ENCODE results near the gene ANKRD29. TPM values are rescaled to one million over a fixed set of nuclear protein-coding genes. Genes with fewer than 3 reads are reported as not detected.
A peak's percentile ranks its signal among the peaks of the same experiment; 100 is the strongest.

Gene ANKRD29
- total and polyA plus RNA-seq, 12 donors = 5.3 to 24.9 (median 9.7) TPM

- no peaks in the 10 kb centered on the region for H3K9me3 ChIP-seq (replicated peaks in 1 of 3)
- H3K4me1 ChIP-seq (replicated peaks in 1 of 2) = no peaks in the 10 kb centered on the region
- intact Hi-C loops (cut with DNase I) = loop anchor here in 1 of 2 donors (10.0 kb wide), 1 partner anchor 187 kb away; no protein-coding TSS in a partner anchor
- WGBS, 4 donors = 62 to 73% (median 71%) methylated on average over 2 to 3 of the region's 3 CpGs
- no peaks in the 10 kb centered on the region for H3K27me3 ChIP-seq
- DNase-seq = no peak
- H3K27ac ChIP-seq = no peak overlapping the region
- TF ChIP-seq, protein P1, sequence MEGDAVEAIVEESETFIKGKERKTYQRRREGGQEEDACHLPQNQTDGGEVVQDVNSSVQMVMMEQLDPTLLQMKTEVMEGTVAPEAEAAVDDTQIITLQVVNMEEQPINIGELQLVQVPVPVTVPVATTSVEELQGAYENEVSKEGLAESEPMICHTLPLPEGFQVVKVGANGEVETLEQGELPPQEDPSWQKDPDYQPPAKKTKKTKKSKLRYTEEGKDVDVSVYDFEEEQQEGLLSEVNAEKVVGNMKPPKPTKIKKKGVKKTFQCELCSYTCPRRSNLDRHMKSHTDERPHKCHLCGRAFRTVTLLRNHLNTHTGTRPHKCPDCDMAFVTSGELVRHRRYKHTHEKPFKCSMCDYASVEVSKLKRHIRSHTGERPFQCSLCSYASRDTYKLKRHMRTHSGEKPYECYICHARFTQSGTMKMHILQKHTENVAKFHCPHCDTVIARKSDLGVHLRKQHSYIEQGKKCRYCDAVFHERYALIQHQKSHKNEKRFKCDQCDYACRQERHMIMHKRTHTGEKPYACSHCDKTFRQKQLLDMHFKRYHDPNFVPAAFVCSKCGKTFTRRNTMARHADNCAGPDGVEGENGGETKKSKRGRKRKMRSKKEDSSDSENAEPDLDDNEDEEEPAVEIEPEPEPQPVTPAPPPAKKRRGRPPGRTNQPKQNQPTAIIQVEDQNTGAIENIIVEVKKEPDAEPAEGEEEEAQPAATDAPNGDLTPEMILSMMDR (IDR thresholded peaks at IDR 0.05) = no peak
- no peak for TF ChIP-seq POLR2A (IDR thresholded peaks at IDR 0.05)
- no peaks in the 10 kb centered on the region for H3K36me3 ChIP-seq (replicated peaks in 1 of 2)
- H3K4me3 ChIP-seq = no peak overlapping the region
These were observed 35.4 kb downstream of the ANKRD29 start for GRCh38 chr18:23627321-23627720.

DNA sequence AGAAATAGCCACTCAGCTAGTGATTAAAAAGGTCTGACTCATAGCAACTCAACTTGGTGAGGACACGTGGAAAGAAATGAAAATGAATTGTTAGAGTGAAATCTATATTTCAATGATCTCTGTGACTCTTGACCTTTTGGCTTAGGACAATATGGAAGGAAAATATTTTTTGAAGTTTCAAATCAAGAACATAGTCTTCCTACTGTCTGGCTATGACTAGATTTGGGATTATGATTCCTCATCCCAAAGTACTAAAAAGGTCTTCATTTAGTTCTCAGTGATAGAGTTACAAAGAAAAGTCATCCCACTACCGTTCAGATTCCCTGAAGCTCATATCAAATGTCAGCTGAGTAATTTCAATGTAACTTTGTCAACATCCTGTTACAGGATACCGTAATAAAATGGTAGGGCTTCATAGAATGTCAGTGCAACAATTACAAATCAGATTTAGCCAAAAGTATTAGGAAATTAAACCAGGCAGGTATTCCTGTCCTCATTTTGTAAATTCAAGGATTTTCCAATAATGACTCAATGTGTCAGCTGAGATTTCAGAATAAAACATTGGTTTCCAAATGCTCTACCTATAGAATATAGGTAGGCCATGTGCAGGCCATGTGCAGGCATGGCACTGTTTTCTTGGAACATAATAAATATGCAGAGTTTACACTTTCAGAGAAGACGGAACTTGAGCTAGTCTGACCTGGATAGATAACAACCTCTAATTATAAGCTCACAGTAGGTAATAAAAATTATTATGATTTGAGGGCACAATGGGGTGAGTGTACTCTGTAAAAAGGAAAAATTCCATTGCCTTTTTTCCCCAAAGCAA, 36.0 kb downstream of the ANKRD29 start:
- Histone ChIP-seq H3K27me3 (no peaks in the 10 kb centered on the region), H3K36me3 (replicated peaks in 1 of 2) (no peaks in the 10 kb centered on the region), H3K27ac (no peak overlapping the region), H3K4me1 (replicated peaks in 1 of 2) (no peaks in the 10 kb centered on the region), H3K9me3 (replicated peaks in 1 of 3) (no peaks in the 10 kb centered on the region), H3K4me3 (no peak overlapping the region)
- WGBS, 4 donors = 39 to 49% (median 46%) methylated on average over 4 of the region's 4 CpGs
- intact Hi-C loops (cut with DNase I) = loop anchor here in 1 of 2 donors (10.0 kb wide), 1 partner anchor 188 kb away; no protein-coding TSS in a partner anchor
- TF ChIP-seq, protein P1 (IDR thresholded peaks at IDR 0.05) = no peak
- TF ChIP-seq POLR2A (IDR thresholded peaks at IDR 0.05) = no peak
- DNase-seq = no peak

DNA sequence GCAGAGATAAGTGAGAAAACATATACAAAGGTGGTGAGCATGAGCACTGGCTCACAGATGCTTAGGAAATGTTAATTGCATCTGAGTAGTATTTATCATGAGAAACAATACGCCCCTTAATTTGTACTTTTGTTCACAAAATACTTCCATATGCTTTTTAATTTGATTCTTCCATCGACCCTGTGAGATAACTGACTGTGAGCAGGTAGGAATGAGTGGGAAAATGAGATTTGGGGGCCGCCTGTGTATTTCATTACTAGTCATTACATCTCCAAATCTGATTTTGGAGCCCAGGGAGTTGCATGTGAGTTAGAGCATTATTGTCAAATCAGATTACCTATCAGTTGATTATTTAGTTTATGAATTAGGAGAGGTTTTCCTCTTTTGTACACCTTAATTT, 39.7 kb downstream of the ANKRD29 start:
- 69 to 84% (median 76%) methylated on average over 3 of the region's 3 CpGs for WGBS, 4 donors
- peaks cover 4 to 8% of the 10 kb centered on the region in 2 donors for H3K4me1 ChIP-seq (replicated peaks in 1 of 2)
- no peaks in the 10 kb centered on the region for H3K9me3 ChIP-seq (replicated peaks in 1 of 3)
- intact Hi-C loops (cut with DNase I) = loop anchor here (5.0 to 10.0 kb wide), 5 partner anchors 74 to 294 kb away; no protein-coding TSS in a partner anchor
- no peak for DNase-seq
- no peak overlapping the region for H3K4me3 ChIP-seq
- TF ChIP-seq, protein P1 (IDR thresholded peaks at IDR 0.05) = no peak
- no peak for TF ChIP-seq POLR2A (IDR thresholded peaks at IDR 0.05)
- no peaks in the 10 kb centered on the region for H3K27me3 ChIP-seq
- H3K27ac ChIP-seq = no peak overlapping the region
- no peaks in the 10 kb centered on the region for H3K36me3 ChIP-seq (replicated peaks in 1 of 2)

DNA sequence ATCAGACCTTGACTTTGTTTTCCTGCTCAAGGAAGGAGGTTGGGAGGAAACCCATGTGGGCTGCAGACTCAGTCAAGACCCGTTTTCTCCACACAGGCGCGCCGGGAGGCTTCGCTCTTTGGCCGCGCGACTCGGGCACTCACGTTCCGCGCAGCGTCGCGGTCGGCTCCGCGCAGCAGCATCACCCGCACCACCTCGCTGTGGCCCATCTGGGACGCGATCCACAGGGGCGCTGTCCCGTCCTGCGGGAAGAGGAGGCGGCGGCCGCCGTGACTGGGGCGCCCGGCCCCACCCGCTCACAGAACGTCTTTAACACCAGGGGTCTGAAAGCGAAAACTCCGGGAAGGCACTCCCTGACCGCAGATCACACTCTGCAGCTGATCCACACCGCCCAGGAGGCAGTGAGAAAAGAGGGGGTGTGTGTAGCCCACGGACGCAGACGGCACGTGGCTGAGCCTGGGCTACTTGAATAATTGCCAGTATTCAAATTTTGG, 43.3 kb downstream of the ANKRD29 start:
- H3K27ac ChIP-seq = peak overlapping the region in 3 of 5 donors; percentile 59 to 76 (median 71)
- no peaks in the 10 kb centered on the region for H3K9me3 ChIP-seq (replicated peaks in 1 of 3)
- intact Hi-C loops (cut with DNase I) = no loop called here
- H3K36me3 ChIP-seq (replicated peaks in 1 of 2) = no peaks in the 10 kb centered on the region
- 0 to 3% (median 2%) methylated on average over 14 to 41 of the region's 41 CpGs for WGBS, 4 donors
- no peaks in the 10 kb centered on the region for H3K27me3 ChIP-seq
- peaks cover 8 to 18% of the 10 kb centered on the region in 2 donors for H3K4me1 ChIP-seq (replicated peaks in 1 of 2)
- peak in 1 of 2 donors; percentile 54 for TF ChIP-seq POLR2A (IDR thresholded peaks at IDR 0.05)
- TF ChIP-seq, protein P1 (IDR thresholded peaks at IDR 0.05) = peak in 1 of 6 experiments; percentile 10
- peak overlapping the region; percentile 19 to 57 (median 36) for H3K4me3 ChIP-seq
- peak in 6 of 7 donors; percentile 37 to 60 (median 44) for DNase-seq

Measured in adrenal gland (tissue), 12 donors.